OCI-LY3 (cell line): Measurements from ENCODE around the gene ZNF630.

Experiments used
- CTCF ChIP-seq: fragments of 200-600, 300-600 bp; sonication (generic); IDR thresholded peaks from 2 replicates; pipeline ENCODE4 v1.5.1; 2014; ENCODE audit warnings: antibody characterized with exemption, low read length, low read depth
- EZH2phosphoT487 ChIP-seq: fragments of 200-600 bp; shearing (Covaris generic); IDR thresholded peaks from 2 replicates; pipeline ENCODE4 v1.6.1; 2018; ENCODE audit warnings: antibody characterized with exemption, mixed run types, low read depth

- no peak for TF ChIP-seq CTCF
- no peak for TF ChIP-seq EZH2phosphoT487
These were observed 30.0 kb upstream of the ZNF630 start for GRCh38 chrX:48101443-48101842.
